Ovary (tissue), 9 donors: ENCODE results near the gene PSMG1. TPM values are rescaled to one million over a fixed set of nuclear protein-coding genes. Genes with fewer than 3 reads are reported as not detected.

Experiments
- DNase-seq, 5 donors: peaks; one replicate each; pipeline ENCODE4 v3.0.0-alpha.2; 2019 to 2020
- H3K27ac ChIP-seq, 2 donors: fragments of 200-600 bp; one replicate each; pipeline versions ENCODE4 v1.5.1 to v1.8.0; 2019 to 2022
- H3K27me3 ChIP-seq: fragments of 200-600 bp; one replicate; pipeline ENCODE4 v1.8.0; 2022
- H3K36me3 ChIP-seq: fragments of 200-600 bp; sonication (generic); one replicate; pipeline ENCODE4 v1.5.1; 2019
- H3K4me1 ChIP-seq: one replicate; pipeline ENCODE4 v1.8.1; 2013; ENCODE audit warnings: mild to moderate bottlenecking, moderate library complexity; ENCODE audit not compliant: insufficient read depth
- H3K4me3 ChIP-seq: fragments of 200-600 bp; sonication (generic); one replicate; pipeline ENCODE4 v1.5.1; 2017
- H3K9me3 ChIP-seq, 2 donors: fragments of 200-600 bp in 1 of 2; sonication (generic) in 1 of 2; one replicate each; pipeline versions ENCODE4 v1.5.1 to v1.8.1; 2013 to 2019; ENCODE audit warnings: mild to moderate bottlenecking in 1 of 2, moderate library complexity in 1 of 2
- EP300 ChIP-seq: sonication (generic); formaldehyde crosslinking; IDR thresholded peaks from one replicate; pipeline ENCODE4 v1.6.1; 2017; ENCODE audit warnings: antibody characterized with exemption
- POLR2A ChIP-seq: fragments of 450-650 bp; IDR thresholded peaks from one replicate; pipeline ENCODE4 v1.6.1; 2017; ENCODE audit warnings: antibody characterized with exemption, mild to moderate bottlenecking, moderate library complexity
- WGBS, 3 donors: extraction: QIAGEN DNeasy Blood & Tissue Kit in 1 of 3; methylation state at CpG; one replicate each; pipeline versions ENCODE4 v1.1.5 to v1.1.7; 2013 to 2017; 5-methylcytosine and 5-hydroxymethylcytosine counted together
- intact Hi-C, 4 donors: fragments of 100-400 bp; cut with DNase I; formaldehyde crosslinking; loops; one replicate each; pipeline versions ENCODE4 v1.11.0 to v1.15.1; 2022 to 2023
- polyA plus RNA-seq, 2 donors: library from polyadenylated mRNA; stranded (reverse); fragments of 200-250 nt in 1 of 2; fragments of 350-450 nt in 1 of 2; fragmentation: Illumina TruSeq in 1 of 2; extraction: RNeasy Lipid Tissue Mini Kit (QIAGEN cat#74804) in 1 of 2; gene quantifications; one replicate each; pipeline ENCODE4 v1.2.3, GENCODE V29; 2013 to 2014
- total RNA-seq, 7 donors: library from RNA; depleted of rRNA in 2 of 7; stranded (reverse); fragments of >200 nt in 2 of 7; fragmentation: NEBNext Ultra II Directional in 3 of 7; extraction: Animal tissue kit (Norgen Biotek cat#: 25700) in 3 of 7; gene quantifications; one replicate each; pipeline versions ENCODE4 v1.1.0 to v1.2.4, GENCODE V29; 2016 to 2023
- TF ChIP-seq, protein P1 (sequence below), 3 donors: fragments of 450-650 bp in 2 of 3; fragments of 200-600 bp in 1 of 3; IDR thresholded peaks; one replicate each; pipeline versions ENCODE4 v1.5.1 to v1.8.0; 2016 to 2022; ENCODE audit warnings: antibody characterized with exemption in 3 of 3, mild to moderate bottlenecking in 1 of 3
- donor health status: DM: no; HTN: no; CAD: no; lungs with moderate emphysema.
- donor health status: DM: no; HTN: no; CAD: no.
- donor health status: Bipolar disorder and iron deficiency.
- donor health status: DM: yes; HTN: yes; CAD: no.
- donor health status: DM: no; HTN: no; CAD: no.
- donor health status: DM: yes; HTN: yes; CAD: no.

Gene PSMG1
- total and polyA plus RNA-seq, 9 donors: 16.2 to 45.5 (median 32.2) TPM

- no peaks in the 10 kb centered on the region for H3K9me3 ChIP-seq
- no peaks in the 10 kb centered on the region for H3K27me3 ChIP-seq
- no peak overlapping the region for H3K4me3 ChIP-seq
- 99 to 100% (median 99%) methylated on average over 1 of the region's 1 CpG for whole genome bisulfite sequencing, 3 donors
- no peaks in the 10 kb centered on the region for H3K36me3 ChIP-seq
- H3K4me1 ChIP-seq: no peaks in the 10 kb centered on the region
- no peak overlapping the region for H3K27ac ChIP-seq
- no peak for TF ChIP-seq EP300
- no peak for TF ChIP-seq POLR2A
- TF ChIP-seq, protein P1, sequence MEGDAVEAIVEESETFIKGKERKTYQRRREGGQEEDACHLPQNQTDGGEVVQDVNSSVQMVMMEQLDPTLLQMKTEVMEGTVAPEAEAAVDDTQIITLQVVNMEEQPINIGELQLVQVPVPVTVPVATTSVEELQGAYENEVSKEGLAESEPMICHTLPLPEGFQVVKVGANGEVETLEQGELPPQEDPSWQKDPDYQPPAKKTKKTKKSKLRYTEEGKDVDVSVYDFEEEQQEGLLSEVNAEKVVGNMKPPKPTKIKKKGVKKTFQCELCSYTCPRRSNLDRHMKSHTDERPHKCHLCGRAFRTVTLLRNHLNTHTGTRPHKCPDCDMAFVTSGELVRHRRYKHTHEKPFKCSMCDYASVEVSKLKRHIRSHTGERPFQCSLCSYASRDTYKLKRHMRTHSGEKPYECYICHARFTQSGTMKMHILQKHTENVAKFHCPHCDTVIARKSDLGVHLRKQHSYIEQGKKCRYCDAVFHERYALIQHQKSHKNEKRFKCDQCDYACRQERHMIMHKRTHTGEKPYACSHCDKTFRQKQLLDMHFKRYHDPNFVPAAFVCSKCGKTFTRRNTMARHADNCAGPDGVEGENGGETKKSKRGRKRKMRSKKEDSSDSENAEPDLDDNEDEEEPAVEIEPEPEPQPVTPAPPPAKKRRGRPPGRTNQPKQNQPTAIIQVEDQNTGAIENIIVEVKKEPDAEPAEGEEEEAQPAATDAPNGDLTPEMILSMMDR (IDR thresholded peaks at IDR 0.05): no peak
- DNase-seq: no peak
- intact Hi-C loops: no loop called here
Observed at GRCh38 chr21:39193380-39193779, 10.1 kb upstream of the PSMG1 start.

DNA sequence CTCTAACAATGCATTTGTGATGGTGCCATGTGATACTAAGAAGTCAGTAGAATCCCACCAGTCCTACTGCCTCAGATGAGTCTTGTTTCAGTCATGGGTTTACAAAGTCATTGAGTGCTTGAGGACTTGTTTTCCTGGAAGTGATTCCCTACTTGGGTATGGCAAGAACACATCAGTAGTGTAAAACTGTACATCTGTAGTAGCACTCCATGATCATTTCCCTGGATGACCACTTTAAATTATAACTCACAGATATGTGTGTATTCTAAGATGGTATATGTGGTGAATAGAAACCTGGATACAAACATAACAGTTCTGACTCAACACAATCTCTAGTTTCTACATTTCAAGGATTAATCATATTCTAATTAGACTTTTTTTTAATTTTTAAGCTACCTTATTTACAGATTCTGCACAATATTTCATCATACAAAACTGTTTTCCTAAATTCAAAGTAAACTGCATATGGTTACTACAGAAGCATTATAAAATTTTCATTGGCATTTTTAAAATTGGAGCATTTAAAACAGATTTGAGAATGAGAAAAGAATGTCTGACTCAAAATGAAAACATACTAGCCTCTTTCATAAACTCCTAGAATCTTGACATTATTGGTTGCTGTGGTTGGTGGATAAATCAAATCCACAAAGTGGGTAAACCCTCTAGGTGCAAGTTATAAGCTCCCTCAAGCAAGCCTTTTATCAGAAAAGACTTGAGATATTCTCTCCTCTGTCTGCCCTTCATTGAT lies 6.8 kb upstream of the PSMG1 start:
- Histone ChIP-seq H3K36me3 (no peaks in the 10 kb centered on the region), H3K27ac (no peak overlapping the region), H3K4me1 (no peaks in the 10 kb centered on the region), H3K27me3 (no peaks in the 10 kb centered on the region), H3K4me3 (no peak overlapping the region), H3K9me3 (no peaks in the 10 kb centered on the region)
- intact Hi-C loops: loop anchor here in 2 of 4 donors (10.0 kb wide), 2 partner anchors 125 to 195 kb away; partner anchors contain the start of gene BRWD1 (in 1 of the 2)
- TF ChIP-seq, protein P1 (IDR thresholded peaks at IDR 0.05): no peak
- no peak for TF ChIP-seq EP300
- no peak for DNase-seq

DNA sequence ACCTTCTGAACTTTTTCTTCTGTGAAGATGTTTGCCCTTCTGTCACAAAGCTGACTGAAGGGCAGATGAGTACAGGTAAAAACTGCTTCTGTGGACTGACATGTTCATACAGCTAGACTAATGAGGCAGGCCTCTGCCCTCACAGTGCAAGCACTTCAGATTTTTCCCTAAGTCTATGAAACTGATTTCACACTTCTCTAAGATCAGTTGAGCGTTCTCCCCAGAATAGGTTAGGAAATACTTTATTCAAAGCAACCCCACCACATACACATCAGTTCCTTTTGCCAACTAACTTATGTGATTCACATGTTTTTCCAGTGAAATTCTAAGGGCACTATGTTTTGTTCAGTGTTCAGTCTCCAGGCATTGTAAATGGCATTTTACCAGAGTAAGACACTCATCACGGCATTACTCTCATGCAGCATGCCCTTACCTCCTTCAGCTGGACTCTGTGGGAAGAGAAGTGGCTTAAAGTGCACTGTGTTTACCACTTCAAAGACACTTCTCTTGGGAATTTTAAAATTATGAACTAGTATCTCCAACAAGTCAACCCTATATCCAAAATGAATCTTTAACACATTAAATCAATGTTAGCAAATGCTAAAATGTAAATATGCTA lies 5.4 kb upstream of the PSMG1 start:
- intact Hi-C loops: loop anchor here in 2 of 4 donors (10.0 kb wide), 2 partner anchors 126 to 196 kb away; partner anchors contain the start of gene BRWD1 (in 1 of the 2)
- no peak overlapping the region for H3K4me3 ChIP-seq
- no peak for DNase-seq
- no peaks in the 10 kb centered on the region for H3K4me1 ChIP-seq
- TF ChIP-seq POLR2A (no peak), EP300 (no peak)
- TF ChIP-seq, protein P1 (IDR thresholded peaks at IDR 0.05): no peak
- no peaks in the 10 kb centered on the region for H3K27me3 ChIP-seq
- no peaks in the 10 kb centered on the region for H3K36me3 ChIP-seq
- H3K27ac ChIP-seq: no peak overlapping the region
- 87 to 96% (median 94%) methylated on average over 2 of the region's 2 CpGs for WGBS, 3 donors
- no peaks in the 10 kb centered on the region for H3K9me3 ChIP-seq

- no peak overlapping the region for H3K27ac ChIP-seq
Observed at GRCh38 chr21:39187141-39187540, 3.9 kb upstream of the PSMG1 start.

More at GRCh38 chr21:39187141-39187540, 3.9 kb upstream of the PSMG1 start:
- Histone ChIP-seq H3K4me1 (peaks cover under 1% of the 10 kb centered on the region), H3K36me3 (no peaks in the 10 kb centered on the region), H3K4me3 (no peak overlapping the region), H3K9me3 (no peaks in the 10 kb centered on the region), H3K27me3 (no peaks in the 10 kb centered on the region)
- no peak for DNase-seq
- intact Hi-C loops: loop anchor here in 2 of 4 donors (10.0 kb wide), 2 partner anchors 128 to 198 kb away; partner anchors contain the start of gene BRWD1 (in 1 of the 2)
- TF ChIP-seq, protein P1 (IDR thresholded peaks at IDR 0.05): no peak
- TF ChIP-seq POLR2A (no peak), EP300 (no peak)
- 70 to 76% (median 74%) methylated on average over 5 of the region's 5 CpGs for WGBS, 3 donors
